HG02938 (cell line): ENCODE measurements around the gene CCND3.
A peak's percentile ranks its signal among the peaks of the same experiment; 100 is the strongest.

Experiments
- ATAC-seq: cut with Tn5 transposase; IDR thresholded peaks from one replicate; pipeline ENCODE4 v1.9.1; 2021; ENCODE audit warnings: mild to moderate bottlenecking, moderate library complexity; ENCODE audit not compliant: unreplicated experiment

The CCND3 gene

DNA sequence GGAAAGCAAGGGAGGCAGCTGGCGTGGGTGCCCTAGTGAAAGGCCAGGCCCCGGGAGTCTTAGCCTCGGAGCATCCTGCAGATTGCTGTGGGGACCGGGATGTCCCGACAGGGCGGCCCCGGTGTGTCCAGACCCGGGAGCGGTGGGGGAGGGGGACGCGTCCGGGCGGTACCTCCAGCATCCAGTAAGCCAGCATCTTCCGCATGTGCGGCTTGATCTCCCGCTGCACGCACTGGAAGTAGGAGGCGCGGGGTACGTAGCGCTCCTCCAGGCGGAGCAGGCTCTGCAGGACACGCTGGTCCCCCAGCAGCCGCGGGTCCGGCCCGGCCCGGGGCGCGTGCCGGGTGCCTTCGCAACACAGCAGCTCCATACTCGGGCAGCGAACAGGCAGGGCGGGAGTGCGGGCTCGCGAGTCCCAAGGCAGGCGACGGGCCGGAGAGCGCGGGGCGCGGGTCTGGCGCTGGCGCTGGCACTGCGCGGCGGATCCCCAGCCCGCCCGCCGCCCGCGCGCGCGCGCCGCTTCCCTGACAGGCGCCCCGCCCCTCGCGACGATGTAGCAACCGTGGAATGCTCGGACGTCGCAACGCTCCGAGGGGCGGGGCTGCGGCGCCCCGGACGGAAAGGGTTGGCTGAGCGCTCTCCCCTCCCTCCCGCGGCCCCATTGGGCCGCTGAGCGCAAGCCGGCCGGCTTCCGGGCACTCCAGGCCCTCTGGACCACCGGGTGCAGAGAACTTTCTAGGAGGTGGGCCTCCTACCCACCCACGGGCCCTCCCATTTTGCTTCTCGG is at the start of gene CCND3:
TSS of gene CCND3 (minus strand) at position 529 of the 787 bp plus-strand sequence. CDS start at position 370, 159 bp downstream.
- ATAC-seq, result peak; percentile 85

DNA sequence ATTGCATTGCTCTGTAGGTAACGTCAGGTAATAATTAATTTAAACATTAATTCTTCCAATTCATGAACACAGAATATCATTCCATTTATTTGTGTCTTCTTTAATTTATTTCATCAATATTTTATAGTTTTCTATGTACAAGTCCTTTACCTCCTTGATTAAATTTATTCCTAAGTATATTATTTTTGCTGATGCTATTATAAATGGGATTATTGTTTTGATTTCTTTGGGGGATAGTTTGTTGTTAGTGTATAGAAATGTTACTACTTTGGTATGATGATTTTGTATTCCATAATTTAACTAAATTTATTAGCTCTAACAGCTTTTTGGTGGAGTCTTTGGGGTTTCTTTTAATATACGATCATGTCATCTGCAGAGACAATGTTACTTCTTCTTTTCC is 44.7 kb upstream of the CCND3 start:
- ATAC-seq, result no peak

DNA sequence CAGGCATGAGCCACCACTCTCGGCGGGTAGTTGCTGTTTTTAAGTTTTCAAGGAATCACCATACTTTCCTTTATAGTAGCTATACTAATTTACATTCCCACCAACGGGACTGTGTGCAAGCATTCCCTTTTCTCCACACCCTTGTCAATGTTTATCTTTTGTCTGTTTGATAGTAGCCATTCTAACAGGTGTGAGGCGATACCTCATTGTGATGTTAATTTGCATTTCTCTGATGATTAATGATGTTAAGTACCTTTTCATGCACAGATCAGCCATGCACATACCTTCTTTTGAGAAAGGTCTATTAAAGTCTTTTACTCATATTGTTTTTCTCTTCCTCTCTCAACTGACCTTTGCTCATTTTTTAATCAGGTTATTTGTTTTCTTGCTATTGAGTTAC is 43.0 kb upstream of the CCND3 start:
- no peak for ATAC-seq

DNA sequence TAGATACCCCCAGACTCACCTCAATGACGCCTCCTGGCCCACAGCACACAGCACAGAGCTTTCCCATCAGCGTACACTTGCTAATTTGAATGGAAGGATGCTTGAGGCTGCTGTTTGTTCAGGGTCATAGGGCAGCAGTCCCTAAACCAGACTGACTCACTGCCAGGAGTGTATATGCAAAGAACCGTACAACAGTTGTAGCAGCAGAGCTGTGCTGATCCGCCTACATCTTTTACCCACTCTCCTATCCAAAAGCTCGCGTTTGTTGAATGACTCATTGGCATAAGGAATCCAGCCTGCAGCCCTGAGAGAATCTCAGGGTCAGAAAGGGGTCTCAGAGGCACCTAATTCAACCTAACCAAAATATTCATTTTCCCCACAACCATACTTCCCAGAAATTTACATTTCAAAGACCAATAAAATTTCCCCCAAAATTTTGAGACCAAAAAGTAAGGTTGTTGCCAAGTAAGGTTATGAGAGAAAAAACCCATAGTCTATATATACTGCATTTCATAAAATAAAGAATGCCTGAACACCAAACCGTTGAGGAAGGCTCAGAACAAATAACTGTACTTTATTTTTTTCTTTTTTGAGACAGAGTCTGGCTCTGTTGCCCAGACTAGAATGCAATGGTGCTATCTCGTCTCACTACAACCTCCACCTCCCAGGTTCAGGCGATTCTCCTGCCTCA is 35.3 kb upstream of the CCND3 start:
- no peak for ATAC-seq

DNA sequence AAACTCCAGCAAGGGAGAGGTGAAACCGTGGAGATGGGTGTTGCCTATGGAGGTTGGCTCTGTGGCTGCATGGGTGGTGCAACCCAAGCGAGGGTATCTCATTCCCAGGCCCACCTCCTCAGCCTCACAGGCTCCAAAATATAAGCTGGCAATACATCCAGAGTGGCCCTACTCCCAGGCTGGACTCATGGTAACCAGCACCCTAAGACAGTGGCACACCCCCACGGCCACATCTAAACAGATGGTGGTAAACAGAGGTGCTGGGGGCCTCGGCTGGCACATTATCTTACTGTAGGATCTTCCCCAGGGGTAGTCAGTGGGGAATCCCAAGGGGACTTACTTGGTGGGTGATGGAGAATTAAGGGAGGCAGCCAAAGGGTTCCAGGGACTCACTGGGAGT is 33.7 kb upstream of the CCND3 start:
- ATAC-seq, result no peak

DNA sequence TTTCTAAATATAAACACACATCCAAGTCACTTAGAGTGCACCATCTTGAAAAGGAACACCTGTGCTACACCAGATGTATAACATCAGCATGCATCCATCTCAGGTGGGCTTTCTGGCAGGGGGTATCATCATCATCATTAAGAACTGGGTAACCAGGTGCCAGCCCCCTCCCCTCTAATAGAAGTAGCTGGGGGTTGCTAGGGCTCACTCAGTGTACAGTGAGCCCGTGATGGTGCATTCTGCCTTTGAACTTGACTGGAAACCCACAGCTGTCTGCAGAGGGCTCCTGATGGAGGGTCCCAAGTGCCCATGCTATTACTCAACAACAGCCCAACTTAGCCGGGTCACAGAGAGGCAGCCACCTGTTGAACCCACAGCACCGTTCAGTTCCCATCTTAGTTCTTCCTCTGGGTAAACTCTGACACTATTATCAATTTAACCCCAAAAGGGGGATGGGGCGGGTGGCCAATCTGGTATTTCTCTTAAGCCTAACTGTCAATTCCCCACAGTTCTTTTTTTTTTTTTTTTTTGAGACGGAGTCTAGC is 32.7 kb upstream of the CCND3 start:
- ATAC-seq, result no peak

DNA sequence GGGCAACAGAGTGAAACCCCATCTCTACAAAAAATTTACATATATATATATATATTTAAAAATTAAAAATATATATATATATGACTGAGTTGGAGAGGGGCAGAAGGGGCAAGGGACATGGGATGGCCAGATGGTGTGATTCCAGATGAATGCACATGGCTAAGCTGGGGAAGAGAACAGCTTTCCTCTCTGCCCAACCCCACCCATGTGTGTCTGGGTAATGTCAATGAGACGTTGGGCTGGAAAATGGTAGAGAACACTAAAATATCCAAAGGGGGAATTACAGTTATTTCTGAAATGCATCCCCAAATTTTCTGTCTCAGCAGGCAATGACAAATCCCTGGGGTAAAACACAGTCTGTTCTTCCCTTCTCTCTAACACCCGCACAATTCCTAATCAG is 31.2 kb upstream of the CCND3 start:
- ATAC-seq, result no peak

DNA sequence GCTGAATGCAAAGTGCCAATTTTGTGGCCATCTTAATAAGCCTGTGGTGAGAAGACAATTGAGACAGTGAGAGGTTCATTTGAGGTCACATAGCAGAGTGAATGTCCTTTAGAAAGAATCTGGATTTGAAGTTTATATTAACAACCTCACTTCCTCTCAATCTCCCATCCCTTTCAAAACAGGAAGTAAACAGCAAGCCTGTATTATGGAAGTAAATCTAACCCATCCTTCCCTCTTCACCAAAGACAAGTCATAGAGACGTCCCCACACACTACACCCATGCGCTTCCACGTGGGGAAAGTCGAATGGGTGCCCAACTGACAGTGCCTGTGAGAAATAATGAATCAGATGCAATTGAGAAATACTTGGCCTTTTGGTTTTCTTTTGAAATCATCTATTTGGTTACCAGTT is 28.8 kb upstream of the CCND3 start:
- ATAC-seq, result no peak

DNA sequence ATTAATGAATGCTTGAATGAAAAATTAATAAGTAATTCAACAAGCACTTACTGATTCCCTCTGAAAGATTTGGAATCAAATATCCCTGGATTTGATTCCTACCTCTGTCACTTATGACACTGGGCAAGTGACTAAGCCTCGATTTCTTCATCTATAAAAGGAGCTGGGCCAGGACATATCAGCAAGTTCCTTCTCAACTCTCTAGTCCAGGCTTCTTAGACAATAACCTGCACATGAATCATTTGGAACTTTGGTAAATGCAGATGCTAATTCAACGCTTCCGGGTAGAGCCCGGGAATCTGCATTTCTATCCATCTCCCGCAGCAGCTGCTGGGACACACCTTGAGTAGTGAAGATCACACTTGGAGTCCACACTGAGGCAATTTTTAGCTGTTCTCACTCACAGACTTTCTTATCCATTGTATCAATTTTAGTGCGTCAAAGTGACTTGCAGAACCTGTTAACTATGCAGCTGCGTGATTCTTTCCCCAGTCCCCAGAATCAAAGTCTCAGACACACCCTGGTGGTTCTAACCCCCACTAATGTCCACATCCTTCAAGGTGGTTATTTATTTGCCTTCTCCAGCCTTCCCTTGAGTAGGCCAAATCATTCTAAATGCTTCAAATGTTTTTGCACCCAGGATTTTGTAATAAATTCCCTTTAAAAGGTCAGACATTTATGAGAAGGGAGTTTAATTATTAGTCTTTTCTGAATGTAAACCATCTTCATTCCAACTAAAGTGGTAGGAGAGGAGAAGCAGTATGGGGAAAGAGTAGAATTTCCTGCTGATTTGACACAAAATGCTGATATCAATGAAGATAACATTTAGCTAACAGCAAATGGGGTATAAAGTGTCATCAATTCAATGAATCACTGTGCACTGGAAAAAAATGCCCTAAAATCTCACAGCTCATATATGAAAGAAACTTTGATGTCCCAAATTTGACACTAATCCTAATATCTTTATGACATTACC is 26.0 kb upstream of the CCND3 start:
- ATAC-seq, result no peak

DNA sequence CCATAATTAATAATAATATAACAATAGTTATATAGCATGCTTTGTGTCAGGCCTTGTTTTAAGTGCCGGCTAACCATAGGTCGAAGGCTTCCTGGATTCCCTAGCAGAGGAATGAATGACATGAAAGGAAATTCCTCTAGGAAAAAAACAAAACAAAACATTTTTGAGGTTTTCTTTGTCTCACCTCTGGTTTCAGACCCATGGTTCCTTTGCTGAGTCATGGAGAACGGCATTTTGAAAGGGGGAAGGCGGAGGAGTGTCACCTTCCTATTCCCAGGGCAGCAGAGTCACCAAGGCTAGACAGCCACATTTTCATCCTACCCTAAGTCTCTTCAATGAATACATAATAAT is 25.3 kb upstream of the CCND3 start:
- no peak for ATAC-seq

DNA sequence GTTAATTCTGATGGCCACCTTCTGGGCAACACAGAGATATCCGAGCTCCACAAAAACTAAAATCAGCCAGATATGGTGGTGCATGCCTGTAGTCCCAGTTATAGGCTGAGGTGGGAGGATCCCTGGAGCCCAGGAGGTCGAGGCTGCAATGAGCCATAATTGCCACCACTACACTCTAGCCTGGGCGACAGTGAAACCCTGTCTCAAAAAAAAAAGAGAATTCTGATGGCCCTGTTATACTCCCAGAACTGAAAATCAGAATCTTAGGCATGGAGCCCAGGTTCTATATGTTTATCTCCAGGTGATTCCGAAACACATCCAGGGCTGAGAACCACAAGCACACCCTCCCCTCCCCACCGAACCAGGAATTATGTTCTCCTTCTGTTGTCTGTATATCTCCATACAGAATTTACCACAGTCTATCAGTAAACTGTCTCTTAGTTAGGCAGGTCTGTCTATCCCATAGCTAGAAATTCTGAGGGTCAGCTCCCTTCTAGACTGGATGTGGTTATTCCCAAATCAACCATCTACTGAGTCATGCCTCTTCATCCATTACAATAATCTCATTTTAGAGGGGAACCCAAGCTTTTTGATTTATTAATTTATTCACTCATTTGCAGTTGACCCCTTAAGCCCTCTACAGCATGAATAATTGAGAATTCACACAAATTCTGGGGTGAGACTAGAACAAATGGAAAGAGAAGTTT is 24.8 kb upstream of the CCND3 start:
- ATAC-seq, result no peak

DNA sequence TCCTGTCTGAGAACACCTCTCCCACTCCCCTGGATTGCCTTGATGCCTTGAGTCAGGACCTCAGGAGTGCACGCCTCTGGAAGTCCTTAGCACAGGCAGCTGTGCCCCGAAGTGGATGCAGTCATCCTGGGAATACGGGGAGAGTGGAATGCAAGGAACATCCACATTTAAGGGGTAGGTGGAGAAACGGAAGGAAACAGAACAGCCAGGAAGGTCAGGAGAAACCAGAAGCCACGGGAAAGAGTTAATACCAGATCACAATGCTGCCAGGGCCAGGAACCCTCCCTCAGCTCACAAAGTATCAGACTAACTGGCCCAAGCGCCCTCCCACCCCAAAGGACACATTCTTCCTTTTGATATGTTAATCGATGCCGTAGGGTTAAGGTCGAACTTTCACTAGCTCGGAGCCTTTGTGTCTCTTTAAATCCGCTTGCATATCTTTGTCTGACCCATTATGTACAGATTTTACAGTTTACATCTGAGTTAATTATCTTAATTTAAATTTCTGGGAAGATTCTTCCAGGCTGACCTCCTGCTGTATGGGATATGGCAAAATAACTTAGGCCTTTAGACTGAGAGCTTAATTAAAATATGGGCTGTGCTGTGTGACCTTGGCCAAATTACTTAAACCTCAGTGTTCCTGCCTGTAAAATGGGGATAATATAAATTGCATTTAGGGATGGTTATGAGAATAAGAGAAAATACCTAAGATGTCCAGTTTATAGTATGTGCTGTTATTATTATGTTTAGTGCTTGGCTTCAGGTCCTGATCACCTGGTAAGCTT is 24.0 kb upstream of the CCND3 start:
- ATAC-seq, result no peak

DNA sequence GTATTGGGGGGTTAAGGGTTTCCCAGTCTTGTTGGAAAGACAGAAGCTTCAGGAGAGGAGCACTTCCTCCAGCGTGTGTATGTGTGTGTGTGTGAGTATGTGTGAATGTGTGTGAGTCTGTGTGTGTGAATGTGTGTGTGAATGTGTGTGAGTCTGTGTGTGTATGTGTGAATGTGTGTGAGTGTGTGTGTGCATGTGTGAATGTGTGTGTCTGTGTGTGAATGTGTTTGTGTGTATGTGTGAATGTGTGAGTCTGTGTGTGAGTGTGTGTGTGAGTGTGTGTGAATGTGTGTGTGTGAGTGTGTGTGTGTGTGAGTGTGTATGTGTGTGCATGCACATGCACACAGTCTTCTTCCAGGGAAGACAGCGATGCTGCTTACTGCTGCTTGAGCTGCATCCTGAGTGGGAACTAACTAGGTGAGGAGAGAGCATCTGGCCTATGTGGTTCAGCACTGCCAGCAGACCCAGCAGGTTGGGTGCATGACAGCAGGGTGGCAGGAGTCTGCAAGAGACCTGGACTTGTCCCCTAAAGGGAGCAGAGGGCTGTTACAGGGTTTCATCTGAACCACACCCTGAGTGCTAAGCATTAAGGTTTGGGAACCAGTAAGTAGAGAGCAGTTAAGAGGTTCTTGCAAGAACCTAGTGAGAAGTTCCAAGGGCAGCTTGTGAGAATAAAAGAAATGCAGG is 22.7 kb upstream of the CCND3 start:
- no peak for ATAC-seq

DNA sequence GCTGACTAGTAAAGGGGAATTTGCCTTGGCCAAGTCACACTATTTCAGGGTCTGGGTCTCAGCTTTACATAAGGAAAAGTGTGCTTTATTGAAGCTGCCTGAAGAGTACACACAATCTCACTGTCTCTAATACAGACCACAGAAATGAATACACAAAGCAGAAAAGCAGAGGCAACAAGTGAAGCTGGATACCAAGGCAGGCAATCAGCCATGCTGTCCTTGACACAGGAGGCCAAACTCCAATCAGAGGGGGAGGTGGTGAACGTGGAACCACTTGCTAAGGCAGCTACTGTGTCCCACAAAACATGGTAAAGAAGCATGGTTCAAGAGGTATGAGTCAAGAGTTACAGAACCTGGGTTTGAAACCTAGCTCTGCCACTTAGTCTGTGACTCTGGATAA is 21.8 kb upstream of the CCND3 start:
- no peak for ATAC-seq

DNA sequence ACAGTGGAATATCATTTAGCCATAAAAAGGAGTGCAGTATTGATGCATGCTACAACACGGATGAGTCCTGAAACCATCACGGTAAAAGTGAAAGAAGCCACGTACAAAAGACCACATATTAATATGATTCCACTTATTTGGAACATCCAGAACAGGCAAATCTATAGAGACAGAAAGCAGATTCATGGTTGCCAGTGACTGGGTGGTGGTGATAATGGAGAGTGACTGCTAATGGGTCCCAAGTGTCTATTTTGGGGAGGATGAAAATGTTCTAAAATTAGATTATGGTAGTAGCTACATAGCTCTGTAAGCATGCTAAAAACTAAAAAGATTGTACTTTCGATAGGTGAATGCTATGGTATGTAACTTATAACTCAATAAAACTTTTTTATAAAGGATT is 18.4 kb upstream of the CCND3 start:
- ATAC-seq, result no peak

DNA sequence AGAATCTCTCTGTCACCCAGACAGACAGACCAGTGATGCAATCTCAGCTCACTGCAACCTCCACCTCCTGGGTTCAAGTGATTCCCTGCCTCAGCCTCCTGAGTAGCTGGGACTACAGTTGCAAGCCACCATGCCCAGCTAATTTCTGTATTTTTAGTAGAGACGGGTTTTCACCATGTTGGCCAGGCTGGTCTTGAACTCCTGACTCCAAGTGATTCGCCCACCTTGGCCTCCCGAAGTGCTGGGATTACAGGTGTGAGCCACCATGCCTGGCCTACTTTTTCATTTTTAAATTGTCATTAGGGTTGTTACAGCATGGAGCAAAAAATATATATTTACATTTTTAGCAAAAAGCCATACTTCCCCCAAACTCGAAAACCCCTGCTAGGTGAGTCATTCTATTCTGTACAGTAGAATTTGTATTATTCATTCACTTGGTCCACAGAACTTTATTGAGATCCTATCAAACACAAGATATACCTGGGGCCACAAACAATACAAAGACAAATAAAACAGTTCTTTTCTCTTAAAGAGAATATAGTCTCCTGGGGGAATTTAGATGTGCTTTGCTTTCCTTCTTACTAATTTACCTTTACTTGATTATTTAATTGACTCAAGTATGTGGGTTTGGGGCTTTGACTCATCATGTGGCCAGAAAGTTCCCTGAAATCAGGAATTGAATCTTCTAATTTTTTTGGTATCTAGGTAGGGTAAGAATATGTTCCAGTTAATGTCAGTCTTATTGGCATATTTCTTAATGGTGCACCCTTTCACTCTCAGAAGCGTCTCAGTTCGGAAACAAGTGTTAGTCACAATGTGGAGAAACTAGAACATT is 16.6 kb upstream of the CCND3 start:
- no peak for ATAC-seq

DNA sequence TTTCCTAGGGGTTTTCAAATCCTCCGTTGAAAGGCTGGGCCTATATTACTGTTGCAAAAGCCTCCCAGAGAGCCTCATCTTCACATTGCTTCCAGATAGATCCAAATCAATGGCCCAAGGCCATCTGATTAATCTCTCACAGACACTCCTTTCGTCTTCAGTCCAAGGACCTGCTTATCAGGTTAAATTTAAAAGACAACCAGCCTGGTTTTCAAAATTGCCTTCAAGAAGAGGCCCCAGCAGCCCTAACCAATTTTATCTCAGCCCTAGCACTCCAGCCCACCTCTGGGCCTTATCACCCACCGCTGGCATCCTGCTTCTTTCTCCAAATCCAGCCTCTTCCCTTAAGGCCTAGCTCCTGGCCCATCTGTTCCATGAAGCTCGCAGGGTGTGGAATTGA is 15.5 kb upstream of the CCND3 start:
- no peak for ATAC-seq

DNA sequence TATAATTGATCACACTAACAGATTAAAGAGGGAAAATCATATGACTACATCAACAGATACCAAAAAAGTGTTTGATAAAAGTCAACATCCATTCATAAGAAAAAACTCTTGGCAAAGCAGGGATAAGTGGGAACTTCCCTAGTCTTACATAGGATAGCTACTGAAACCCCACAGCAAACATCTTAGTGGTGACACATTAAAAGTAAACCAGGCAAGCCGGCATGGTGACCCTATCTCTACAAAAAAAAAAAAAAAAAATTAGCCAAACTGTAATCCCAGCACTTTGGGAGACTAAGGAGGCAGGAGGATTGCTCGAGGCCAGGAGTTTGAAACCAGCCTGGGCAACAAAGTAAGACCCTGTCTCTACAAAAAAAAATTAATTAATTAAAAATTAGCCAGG is 13.8 kb upstream of the CCND3 start:
- no peak for ATAC-seq
